Stimulated activated CD4-positive, alpha-beta T cell treated with anti-CD3 and anti-CD28 coated beads, Interleukin-2, amount 100 ng/mL, for 24 hours (primary cell): Measurements from ENCODE around the gene SPC24.
"Not testable (repeated sequence)": the region's sequence is repeated elsewhere in the genome, so short reads cannot be mapped to it uniquely, and the experiment has no call there.

Experiments
- DNase-seq, 2 donors: peaks; one replicate each; pipeline ENCODE4 v3.0.0-alpha.2; 2020

SPC24 gene

DNA sequence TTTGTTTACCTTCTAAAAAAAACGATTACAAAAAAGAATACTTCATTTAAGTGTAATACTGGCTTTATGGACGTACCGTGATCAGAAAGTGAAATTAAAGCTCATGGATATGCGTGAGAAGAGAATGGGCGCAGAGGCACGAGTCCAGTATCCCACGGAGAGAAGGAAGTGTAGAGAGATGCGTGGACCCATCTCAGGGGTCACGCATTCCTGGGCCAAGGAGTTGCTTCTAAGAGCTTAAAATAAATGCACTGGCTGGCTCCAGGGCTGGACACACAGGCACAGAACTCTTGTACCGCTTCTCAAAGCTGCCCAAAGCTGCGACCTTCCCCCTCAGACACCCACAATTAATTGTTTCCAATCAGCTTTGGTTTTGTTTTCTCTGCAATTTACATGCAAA lies 8.7 kb upstream of the SPC24 start:
- no peak for DNase-seq

DNA sequence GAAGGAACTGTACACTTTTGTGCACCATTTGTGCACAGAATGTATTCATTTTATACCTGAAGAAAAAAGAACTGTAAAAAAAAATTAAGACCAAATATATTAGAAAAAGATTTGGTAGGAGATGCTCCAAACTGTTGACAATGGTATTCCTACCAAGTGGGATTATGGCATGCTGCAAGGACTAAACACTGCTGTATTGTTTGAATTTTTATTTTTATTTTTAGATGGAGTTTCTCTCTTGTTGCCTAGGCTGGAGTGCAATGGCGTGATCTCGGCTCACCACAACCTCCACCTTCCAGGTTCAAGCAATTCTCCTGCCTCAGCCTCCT lies 4.8 kb upstream of the SPC24 start:
- DNase-seq: not testable (repeated sequence)

DNA sequence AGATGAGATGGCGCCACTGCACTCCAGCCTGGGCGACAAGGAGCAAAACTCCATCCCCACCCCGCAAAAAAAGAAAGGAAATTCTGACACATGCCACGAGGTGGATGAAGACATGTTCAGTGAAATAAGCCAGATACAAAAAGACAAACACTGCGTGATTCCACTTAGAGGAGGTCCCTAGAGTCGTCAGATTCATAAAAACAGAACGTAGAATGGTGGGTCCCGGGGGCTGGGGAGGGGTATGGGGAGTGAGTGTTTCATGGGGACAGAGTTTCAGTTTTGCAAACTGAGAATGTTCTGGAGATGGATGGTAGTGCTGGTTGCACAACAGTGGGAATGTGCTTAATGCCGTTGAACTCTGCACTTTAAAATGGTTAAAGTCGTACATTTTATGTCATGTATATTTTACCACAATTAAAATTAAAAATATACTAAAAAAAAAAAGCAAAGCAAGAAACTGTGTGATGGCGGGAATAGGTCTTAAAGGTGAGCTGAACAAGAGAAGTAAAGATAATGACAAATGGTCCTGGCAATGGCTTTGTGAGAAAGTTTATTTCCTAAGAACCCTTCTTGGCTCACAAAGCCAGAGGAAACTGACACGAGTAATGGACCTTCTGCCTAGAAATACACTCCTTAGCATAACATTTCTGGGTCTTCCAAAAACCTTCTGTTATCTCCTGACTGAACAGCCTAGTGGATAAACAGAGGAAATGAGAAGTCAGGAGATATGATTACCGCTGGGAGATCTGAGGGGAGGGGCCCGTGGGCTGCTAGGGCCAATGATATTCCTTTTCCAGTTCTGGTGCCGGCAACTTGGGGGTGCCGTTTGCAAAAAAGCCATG lies 4.2 kb upstream of the SPC24 start:
- no peak for DNase-seq

DNA sequence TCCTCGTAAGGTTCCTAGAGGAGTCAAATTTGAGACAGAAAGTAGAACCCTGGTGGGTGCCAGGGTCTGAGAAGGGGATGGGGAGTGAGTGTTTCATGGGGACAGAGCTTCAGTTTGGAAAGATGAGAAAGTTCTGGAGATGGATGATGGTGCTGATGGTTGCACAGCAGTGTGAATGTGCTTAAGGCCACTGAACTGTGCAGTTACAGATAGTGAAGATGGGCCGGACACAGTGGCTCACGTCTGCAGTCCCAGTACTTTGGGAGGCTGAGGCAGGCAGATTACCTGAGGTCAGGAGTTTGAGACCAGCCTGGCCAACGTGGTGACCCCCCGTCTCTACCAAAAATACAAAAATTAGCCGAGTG lies 917 bp downstream of the SPC24 start:
- no peak for DNase-seq

DNA sequence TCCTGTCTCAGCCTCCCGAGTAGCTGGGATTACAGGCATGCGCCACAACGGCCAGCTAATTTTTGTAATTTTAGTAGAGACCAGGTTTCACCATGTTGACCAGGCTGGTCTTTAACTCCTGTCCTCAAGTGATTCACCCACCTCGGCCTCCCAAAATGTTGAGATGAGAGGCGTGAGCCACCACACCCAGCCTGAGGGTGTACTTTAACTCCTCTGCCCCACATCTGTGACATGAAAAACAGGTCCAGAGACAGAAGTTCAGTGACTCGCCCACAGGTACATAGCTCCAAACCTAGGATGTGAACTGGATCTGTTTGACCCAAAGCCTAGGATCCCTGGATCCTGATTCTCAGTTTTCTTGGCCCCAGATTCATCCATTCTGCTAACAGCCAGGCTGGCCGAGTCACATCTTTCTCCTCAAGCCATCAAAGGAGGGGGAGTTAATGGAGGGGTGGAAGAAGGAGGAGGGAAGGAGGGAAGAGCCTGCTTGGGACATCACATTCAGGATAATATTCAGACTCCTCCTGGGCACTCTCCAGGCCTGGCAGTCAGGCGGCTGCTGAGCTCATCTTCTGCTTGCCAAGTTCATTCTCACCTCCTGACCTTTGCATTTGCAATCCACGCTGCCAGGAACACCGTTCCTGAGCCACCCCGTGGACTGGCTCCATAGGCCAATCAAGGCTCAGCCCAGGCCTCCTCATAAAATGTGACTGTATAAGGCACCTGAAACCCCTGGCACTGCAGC lies 3.1 kb downstream of the SPC24 start:
- DNase-seq: no peak

DNA sequence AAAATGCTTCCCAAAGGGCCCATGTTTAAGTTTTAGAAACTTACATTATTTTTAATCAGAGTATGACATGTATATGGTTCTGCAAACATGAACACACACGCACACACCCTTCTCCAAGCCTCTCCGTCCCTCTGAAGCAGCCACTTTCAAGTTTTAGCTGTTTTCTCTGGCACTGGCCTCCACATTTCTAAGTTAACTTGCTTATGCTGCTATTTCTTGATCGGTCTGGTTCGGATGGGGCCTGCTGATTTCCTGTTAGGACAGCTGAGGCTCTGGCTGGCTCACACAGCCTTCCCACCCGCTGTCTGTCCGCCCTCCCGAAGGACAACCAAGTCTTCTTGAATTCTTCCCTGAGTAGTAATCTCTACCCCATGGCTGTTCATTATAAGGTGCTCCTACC lies 4.4 kb downstream of the SPC24 start:
- DNase-seq: no peak

DNA sequence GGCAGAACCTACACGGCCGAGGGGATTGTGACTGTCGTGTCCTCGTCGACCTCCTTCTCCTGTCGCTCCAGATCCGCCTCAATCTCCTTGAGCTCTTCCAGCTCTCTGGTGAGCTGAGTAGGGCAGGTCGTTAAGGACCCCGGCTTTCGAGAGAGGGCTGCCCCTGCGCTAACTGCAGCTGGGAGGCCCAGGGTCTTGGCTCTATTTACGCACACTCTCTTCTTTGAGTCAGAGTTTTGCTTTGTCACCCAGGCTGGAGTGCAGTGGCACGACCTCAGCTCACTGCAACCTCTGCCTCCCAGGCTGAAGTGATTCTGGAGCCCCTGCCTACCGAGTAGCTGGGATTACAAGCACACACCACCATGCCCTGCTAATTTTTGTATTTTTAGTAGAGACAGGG lies 7.6 kb downstream of the SPC24 start:
- DNase-seq: no peak

DNA sequence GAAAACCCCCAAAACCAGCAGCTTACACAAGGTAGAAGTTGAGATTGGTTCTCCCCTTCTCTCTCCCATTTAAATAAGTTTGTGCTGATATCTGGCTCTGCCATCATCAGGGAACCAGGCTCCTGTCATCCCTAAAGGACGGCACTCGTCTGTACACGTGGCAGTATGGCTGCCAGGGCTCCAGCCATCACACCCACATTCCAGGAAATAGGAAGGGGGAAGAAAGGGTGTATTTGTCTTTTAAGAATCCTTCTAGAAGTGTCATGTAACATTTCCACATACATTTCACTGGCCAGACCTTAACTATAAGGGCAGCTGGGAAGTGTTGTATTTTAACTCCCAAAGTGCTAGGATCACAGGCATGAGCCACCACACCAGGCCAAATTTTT lies 10.1 kb downstream of the SPC24 start:
- DNase-seq: no peak

DNA sequence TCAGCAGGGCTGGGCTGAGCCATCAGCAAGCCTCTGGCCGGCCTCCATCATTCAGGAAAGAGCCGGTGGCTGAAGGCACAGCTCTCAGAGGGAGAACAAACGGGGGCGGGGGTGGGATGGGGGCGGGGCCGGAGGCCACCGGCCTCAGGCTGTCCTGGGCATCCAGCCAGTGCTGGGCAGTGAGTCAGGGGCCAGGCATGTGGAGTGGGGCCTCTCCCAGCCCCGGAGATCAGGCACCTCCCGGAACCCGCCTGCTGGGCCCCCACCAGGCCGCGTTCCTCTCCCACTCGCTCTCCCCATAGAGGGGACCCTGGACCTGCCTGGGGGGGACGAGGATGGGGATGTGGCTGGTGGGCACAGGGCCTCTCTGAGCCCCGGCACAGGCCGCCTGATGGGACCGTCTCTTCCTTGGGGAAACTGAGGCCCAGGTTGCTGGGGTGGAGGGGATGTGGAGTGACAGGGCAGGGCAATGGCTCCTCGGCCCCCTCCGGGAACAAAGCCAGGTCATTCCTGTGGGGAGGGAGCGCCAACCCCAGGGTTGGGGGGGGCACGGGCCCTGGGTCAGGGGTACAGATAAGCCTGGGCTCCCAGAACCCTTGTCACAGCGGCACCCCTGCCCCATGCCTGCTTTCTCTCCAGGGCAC lies 12.9 kb downstream of the SPC24 start:
- DNase-seq: no peak

DNA sequence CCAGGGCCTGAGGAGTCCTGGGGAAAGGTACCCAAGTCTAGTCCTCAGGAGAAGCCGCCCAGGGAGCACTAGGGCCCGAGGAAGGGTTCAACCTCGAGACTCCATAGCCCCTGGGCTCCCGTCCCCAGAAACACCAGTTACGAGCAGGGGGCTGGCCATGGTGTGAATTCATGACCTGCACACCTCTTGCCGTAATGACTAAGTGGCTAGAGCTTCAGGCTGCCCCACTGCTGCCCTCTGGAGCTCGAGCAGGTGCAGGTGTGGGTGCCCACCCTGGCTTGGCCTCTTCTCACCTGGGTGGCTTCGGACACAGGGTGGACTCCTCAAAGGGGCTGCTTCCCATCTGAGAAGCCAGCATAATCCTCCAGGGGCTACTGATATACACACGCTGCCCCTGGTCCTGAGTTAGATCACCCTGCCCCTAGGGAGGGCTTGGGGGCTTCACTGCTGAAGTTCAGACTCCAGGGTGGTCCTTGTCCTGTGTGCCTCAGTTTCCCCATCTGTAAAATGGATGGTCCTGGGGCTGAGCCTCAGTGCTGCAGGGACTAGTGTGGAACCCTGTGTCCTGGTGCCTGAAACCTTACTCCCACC lies 13.6 kb downstream of the SPC24 start:
- DNase-seq: no peak

DNA sequence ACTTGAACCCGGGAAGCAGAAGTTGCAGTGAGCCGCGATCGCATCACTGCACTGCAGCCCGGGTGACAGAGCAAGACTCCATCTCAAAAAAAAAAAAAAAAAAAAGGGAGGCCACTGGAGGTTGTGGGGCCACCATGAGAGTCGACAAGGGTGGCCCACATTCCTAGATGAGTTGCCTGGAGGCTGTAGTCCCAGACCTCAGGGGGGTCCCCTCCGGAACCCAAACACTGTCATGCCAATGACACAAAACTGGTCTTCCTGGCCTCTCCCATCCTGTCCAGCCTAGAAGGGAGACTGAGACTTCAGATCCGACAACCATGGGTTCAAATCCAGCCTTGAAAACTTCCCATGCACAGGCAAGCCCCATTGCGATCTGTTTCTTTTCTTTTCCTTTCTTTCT lies 14.7 kb downstream of the SPC24 start:
- DNase-seq: no peak

DNA sequence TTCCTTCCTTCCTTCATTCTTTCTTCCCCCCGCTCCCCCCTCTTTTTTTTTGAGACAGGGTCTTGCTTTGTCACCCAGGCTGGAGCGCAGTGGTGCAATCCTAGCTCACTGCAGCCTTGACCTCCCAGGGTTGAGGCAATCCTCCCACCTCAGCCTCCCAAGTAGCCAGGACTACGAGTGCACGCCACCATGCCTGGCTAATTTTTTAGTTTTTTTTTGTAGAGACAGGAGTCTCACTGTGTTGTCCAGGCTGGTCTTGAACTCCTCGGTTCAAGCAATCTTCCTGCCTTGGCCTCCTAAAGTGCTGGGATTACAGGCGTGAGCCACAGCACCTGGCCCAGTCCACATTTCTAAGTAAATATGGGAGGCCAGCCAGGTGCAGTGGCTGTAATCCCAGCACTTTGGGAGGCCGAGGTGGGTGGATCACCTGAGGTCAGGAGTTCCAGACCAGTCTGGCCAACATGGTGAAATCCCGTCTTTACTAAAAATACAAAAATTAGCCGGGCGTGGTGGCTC lies 15.5 kb downstream of the SPC24 start:
- not testable (repeated sequence) for DNase-seq

DNA sequence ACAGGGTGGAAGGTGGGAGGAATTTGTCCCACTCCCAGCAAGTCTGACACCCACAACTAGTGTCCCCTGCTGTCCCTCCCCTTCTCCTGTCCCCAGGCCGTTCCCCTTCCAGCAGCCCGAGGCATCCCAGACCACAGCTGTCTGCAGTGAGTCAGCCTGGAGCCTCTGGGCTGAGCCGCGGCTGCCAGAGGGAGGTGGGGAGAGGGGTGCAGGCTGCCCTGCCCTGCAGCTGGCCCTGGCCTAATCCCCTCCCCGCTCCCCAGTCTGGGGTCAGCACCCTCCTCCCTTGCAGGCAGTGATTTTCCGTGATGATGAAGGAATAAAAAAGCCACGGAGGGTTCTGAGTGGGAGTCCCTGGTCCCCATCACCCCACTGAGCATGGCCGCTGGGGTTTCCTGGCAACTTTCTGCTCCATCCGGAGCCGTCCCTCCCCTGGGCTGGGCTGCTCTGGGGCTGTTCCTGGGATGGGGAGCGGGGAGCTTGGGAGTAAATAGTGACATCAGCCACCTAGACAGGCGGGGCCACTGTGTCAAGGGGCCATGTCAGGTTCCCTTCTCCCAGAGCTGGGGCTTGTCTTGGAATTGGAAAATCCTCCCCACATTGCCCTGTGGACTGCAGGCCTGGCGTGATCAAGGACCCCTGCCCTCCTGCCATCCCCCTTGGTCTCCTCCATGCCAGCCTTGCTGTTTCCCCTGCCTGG lies 16.8 kb downstream of the SPC24 start:
- DNase-seq: no peak

DNA sequence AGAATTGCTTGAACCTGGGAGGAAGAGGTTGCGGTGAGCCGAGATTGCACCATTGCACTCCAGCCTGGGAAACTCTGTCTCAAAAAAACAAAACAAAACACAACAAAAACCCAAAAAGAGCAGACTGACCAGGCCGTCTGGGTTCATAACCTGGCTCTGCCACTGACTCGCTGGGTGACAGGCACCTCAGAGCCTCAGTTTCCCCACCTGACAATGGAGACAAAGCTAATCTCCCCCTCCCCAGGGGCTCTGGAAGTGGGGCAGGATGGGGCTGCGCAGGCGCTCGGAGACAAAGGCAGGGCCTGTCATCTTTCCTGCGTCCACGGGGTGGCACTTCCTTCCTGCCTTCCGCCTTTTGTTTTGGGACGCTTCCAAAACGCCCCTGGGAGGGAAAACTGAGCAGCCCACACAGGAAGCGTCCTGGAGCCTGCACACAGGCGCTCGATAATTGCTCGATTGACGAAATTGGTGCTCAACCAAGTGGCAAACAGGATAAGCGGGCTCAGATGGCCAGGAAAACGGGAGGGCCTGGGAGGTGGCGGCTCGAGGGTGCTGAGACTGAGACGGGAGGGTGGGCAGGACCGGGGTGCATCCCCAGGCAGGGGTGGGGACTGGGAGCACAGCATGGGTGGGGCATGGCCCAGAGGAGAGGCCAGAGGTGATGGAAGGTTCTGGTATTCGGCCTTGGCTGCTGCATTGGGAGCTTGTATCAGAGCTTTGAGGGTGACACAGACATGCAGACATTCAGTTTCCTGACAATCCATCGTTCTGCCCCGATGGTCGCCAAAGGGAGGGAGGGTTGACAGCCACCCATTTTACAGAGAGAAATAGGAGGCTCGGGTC lies 17.8 kb downstream of the SPC24 start:
- peak; percentile 62 to 67 for DNase-seq

DNA sequence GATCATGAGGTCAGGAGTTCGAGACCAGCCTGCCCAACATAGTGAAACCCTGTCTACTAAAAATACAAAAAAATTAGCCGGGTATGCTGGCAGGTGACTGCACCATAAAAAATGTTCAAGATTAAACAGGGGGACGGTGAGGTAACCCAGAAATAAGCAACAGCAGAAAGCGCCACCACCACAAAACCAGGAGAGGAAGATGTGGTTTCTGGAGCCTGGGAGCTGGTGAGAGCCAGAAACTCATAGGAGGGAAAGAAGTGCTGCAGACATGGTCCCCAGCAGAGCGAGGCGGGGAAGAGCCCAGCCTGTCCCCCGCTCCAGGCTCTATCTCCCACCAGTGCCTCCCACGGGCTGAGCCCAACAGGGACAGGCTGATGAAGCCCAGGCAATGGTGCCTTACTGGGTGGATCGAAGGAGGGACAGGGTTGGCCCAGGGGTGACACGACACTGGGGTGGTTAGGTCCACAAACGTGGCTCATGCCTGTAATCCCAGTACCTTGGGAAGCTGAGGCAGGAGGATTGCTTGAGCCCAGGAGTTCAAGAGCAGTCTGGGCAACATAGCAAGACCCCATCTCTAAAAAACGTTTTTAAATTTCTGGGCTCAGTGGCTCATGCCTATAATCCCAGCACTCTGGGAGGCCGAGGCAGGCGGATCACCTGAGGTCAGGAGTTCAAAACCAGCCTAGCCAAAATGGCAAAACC lies 19.0 kb downstream of the SPC24 start:
- DNase-seq: no peak

DNA sequence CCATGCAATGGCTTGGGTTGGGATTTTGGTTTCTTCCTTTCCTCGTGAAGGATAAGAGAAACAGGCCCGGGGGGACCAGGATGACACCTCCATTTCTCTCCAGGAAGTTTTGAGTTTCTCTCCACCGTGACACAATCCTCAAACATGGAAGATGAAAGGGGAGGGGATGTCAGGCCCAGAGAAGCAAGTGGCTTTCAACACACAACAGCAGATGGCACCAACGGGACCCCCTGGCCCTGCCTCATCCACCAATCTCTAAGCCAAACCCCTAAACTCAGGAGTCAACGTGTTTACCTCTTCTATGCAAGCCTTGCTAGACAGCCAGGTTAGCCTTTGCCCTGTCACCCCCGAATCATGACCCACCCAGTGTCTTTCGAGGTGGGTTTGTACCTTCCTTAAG lies 24.1 kb downstream of the SPC24 start:
- DNase-seq: no peak

DNA sequence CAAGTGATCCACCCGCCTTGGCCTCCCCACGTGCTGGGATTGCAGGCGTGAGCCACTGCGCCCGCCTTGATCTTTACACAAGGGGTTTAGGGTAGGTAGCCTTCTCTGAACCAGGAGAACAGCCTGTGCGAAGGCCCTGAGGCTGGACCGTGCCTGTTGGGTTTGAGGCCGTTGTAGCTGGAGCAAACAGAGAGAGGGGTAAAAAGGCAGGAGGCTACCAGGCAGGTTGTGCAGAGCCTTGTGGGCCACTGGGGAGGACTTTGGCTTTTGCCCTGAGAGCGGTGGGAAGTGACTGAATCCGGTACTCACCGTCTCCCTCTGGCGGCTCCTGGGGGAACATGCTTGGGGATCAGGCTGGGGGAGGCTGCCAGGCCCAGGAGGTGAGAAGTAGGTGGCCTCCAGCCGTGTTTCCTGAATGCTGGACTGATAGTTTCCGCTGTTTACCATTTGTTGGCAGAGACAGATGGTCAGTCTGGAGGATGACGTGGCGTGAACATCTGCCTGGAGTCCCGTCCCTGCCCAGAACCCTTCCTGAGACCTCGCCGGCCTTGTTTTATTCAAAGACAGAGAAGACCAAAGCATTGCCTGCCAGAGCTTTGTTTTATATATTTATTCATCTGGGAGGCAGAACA lies 24.6 kb downstream of the SPC24 start:
- peak; percentile 79 for DNase-seq

DNA sequence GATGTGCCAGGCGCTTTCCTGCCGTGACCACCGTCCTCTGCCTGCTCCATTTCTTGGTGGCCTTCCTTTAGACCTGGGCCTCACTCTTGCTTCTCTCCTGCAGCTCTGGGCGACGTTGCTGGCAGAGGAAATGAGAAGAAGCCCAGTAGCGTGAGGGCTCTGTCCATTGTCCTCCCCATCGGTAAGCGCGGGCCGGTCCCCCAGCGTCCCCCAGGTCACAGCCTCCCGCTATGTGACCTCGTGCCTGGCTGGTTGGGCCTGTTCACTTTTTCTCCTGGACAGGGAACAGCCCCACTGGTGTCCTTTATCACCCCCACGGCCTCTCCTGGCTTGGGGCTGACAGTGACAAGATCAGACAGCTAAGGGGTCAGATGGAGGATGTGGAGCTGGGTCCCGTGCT lies 27.7 kb downstream of the SPC24 start:
- no peak for DNase-seq

DNA sequence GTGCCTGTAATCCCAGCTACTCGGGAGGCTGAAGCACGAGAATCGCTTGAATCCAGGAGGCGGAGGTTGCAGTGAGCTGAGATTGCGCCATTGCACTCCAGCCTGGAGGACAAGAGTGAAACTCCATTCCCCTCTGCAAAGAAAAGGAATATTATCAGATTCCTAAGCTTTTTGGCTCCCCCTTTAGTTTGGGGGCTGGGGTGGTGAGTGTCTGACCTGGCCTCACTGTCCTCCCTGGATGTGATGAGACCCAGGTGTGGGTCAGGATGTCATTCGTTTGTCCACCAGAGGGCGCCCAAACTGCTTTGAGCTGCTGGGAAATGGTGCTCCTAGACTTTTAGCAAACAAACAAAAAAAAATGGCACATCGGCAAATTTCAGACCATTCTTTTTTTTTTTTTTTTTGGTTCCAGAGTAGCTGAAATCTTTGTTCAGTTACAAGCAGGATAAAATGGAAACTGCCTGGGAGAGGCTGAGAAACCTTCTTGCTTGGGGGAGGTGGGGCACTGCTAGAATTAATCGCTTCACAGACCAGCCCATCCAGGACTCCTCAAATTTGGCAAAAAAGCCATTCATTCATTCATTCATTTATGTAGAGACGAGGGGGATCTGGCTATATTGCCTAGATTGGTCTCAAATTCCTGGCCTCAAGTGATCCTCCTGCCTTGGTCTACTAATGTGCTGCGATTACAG lies 29.4 kb downstream of the SPC24 start:
- peak; percentile 84 to 86 for DNase-seq

DNA sequence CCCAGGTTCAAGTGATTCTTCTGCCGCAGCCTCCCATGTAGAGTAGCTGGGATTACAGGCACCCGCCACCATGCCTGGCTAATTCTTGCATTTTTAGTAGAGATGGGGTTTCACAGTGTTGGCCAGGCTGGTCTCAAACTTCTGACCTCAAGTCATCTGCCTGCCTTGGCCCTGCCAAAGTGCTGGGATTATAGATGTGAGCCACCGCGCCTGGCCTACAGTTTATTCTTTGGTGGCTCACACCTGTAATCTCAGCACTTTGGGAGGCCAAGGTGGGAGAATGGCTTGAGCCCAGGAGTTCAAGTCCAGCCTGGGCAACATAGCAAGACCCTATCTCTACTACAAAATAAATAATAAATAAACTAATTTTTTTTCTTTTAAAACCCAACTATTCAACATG lies 31.4 kb downstream of the SPC24 start:
- not testable (repeated sequence) for DNase-seq
